Neural progenitor cell (in vitro differentiated cells): ENCODE results near the gene EVPLL. TPM values are rescaled to one million over a fixed set of nuclear protein-coding genes. Genes with fewer than 3 reads are reported as not detected.

Experiments
- DNase-seq: peaks from one replicate; pipeline ENCODE4 v3.0.0-alpha.2; 2016; ENCODE audit warnings: low spot score
- H2AFZ ChIP-seq: fragments of 200-600 bp; sonication (generic); replicated peaks from 2 replicates; pipeline ENCODE4 v1.6.1; 2016; ENCODE audit warnings: antibody characterized with exemption
- H3F3A ChIP-seq: fragments of 200-600 bp; sonication (generic); 2 replicates; pipeline ENCODE4 v1.6.1; 2016; ENCODE audit warnings: antibody characterized with exemption, low read depth
- H3K27ac ChIP-seq: fragments of 200-600 bp; sonication (generic); 2 replicates; pipeline ENCODE4 v1.5.1; 2016; ENCODE audit warnings: mild to moderate bottlenecking
- H3K27me3 ChIP-seq: fragments of 200-600 bp; sonication (generic); 2 replicates; pipeline ENCODE4 v1.6.1; 2016; ENCODE audit warnings: mild to moderate bottlenecking, moderate library complexity
- H3K36me3 ChIP-seq: fragments of 200-600 bp; sonication (generic); 2 replicates; pipeline ENCODE4 v1.5.1; 2016
- H3K4me1 ChIP-seq: fragments of 200-600 bp; sonication (generic); 2 replicates; pipeline ENCODE4 v1.6.1; 2016; ENCODE audit warnings: mixed run types
- H3K4me2 ChIP-seq: fragments of 200-600 bp; sonication (generic); 2 replicates; pipeline ENCODE4 v1.6.1; 2016
- H3K4me3 ChIP-seq: fragments of 200-600 bp; sonication (generic); 2 replicates; pipeline ENCODE4 v1.5.1; 2016
- H3K79me2 ChIP-seq: fragments of 200-600 bp; sonication (generic); 2 replicates; pipeline ENCODE4 v1.6.1; 2016; ENCODE audit warnings: low read depth
- H3K9ac ChIP-seq: fragments of 200-600 bp; sonication (generic); 2 replicates; pipeline ENCODE4 v1.6.1; 2016
- H3K9me3 ChIP-seq: fragments of 200-600 bp; sonication (generic); 2 replicates; pipeline ENCODE4 v1.5.1; 2016; ENCODE audit warnings: low read depth
- H4K20me1 ChIP-seq: fragments of 200-600 bp; sonication (generic); 2 replicates; pipeline ENCODE4 v1.6.1; 2016; ENCODE audit warnings: low read depth
- H3K27ac Mint-ChIP-seq: 3 replicates; pipeline ENCODE4 v1.8.0; 2021; ENCODE audit warnings: mixed read lengths
- H3K27me3 Mint-ChIP-seq: 2 replicates; pipeline ENCODE4 v1.8.0; 2022; ENCODE audit warnings: low read depth, mild to moderate bottlenecking, inconsistent platforms, moderate library complexity, mixed read lengths; ENCODE audit not compliant: insufficient read depth
- H3K36me3 Mint-ChIP-seq: 3 replicates; pipeline ENCODE4 v1.8.0; 2021; ENCODE audit warnings: mixed read lengths
- H3K4me1 Mint-ChIP-seq: 3 replicates; pipeline ENCODE4 v1.8.0; 2021; ENCODE audit warnings: mixed read lengths
- H3K4me3 Mint-ChIP-seq: 3 replicates; pipeline ENCODE4 v1.8.0; 2021; ENCODE audit warnings: mild to moderate bottlenecking, moderate library complexity, mixed read lengths
- H3K9me3 Mint-ChIP-seq: 3 replicates; pipeline ENCODE4 v1.8.0; 2020; ENCODE audit warnings: mixed read lengths
- EZH2 ChIP-seq: fragments of 200-600 bp; sonication (generic); IDR thresholded peaks from 2 replicates; pipeline ENCODE4 v1.6.1; 2017; ENCODE audit warnings: antibody characterized with exemption, mild to moderate bottlenecking, moderate library complexity
- EZH2phosphoT487 ChIP-seq: fragments of 200-600 bp; sonication (generic); IDR thresholded peaks from 2 replicates; pipeline ENCODE4 v1.6.1; 2017; ENCODE audit warnings: antibody characterized with exemption
- total RNA-seq: library from RNA; depleted of rRNA; stranded (reverse); fragments of >200 nt; gene quantifications from 2 replicates; pipeline ENCODE4 v1.2.3, GENCODE V29; 2015; ENCODE audit warnings: low replicate concordance
- TF ChIP-seq, protein P1 (sequence below): fragments of 200-600 bp; sonication (generic); IDR thresholded peaks from 2 replicates; pipeline ENCODE4 v1.5.1; 2017; ENCODE audit warnings: antibody characterized with exemption, mild to moderate bottlenecking

EVPLL gene
- total RNA-seq, 1 donor from 2014 or later = not detected

DNA sequence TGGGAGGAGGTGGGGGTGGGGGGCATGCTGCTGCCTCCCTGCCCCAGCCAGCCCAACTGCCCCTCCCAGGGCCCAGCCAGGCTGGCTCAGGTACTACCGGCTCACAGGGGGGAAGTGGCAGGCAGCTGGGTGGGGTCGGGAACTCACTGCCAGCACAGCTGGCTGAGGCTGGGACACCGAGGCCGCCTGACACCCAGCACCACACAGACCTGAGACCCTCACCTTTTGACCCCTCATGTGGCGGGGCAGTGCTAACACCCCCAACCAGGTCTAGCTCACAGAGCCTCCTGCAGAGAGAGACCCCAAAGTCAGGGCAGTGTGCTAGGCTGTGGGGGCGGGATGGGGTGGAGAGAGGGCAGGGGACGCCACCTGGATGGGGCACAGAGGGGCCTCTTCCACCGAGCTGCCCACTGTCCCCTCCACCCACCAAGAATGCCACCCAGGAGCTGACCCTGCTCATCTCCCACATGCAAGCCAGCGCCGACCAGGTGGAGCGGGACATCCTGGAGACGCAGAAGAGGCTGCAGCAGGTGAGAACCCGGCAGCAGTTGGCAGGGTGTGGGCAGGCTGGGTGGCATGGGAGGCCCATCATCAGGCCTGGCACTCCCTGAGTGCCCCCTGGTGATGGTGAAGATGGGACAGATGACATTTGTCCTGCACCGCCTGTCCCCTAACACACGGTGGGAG lies 3.0 kb downstream of the EVPLL start:
- no peak overlapping the region for H2AFZ ChIP-seq
- H3K4me1 Mint-ChIP-seq = no peaks in the 10 kb centered on the region
- H3K9me3 Mint-ChIP-seq = no peaks in the 10 kb centered on the region

DNA sequence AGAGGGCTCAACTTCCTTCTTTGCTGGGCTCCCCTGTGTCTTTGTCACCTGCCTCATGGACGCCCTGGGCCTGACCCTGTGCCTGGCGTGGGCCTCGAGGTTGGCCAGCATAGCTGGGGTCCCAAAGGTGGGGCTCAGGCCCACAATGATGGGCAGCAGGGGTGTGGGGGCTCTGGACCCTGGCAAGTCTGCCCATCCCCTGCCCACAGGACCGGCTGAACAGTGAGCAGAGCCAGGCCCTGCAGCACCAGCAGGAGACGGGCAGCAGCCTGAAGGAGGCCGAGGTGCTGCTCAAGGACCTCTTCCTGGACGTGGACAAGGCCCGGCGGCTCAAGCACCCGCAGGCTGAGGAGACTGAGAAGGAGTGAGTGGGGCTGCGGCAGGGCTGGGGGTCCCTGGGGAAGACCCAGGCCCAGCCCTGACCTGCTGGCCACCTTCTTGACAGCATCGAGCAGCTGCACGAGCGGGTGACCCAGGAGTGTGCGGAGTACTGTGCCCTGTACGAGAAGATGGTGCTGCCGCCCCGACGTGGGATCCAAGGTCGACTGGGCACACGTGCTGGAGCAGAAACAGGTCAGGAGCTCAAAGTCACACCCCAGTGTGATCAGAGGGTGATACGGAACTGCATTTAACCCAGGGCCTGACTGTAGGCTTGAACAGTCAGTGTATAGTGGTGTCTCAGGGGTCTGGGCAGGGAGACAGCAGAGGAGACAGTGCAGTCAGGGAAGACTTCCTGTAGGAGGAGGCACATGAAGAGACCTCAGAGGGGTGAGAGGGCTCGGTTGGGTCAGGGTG lies 3.8 kb downstream of the EVPLL start:
- Histone ChIP-seq H3K4me3 (no peak overlapping the region), H3K36me3 (no peaks in the 10 kb centered on the region), H3K9me3 (no peaks in the 10 kb centered on the region), H3K79me2 (no peaks in the 10 kb centered on the region), H3F3A (no peaks in the 10 kb centered on the region), H3K4me2 (no peak overlapping the region), H3K27ac (no peak overlapping the region), H3K4me1 (no peaks in the 10 kb centered on the region), H3K9ac (no peak overlapping the region), H3K27me3 (no peaks in the 10 kb centered on the region), H4K20me1 (no peaks in the 10 kb centered on the region), H2AFZ (no peak overlapping the region)
- Mint-ChIP-seq H3K27me3 (peaks cover 2% of the 10 kb centered on the region), H3K4me3 (peak overlapping the region; percentile 2), H3K4me1 (no peaks in the 10 kb centered on the region), H3K9me3 (no peaks in the 10 kb centered on the region), H3K36me3 (no peaks in the 10 kb centered on the region), H3K27ac (peak overlapping the region; percentile 18)
- no peak for TF ChIP-seq EZH2
- TF ChIP-seq, protein P1, sequence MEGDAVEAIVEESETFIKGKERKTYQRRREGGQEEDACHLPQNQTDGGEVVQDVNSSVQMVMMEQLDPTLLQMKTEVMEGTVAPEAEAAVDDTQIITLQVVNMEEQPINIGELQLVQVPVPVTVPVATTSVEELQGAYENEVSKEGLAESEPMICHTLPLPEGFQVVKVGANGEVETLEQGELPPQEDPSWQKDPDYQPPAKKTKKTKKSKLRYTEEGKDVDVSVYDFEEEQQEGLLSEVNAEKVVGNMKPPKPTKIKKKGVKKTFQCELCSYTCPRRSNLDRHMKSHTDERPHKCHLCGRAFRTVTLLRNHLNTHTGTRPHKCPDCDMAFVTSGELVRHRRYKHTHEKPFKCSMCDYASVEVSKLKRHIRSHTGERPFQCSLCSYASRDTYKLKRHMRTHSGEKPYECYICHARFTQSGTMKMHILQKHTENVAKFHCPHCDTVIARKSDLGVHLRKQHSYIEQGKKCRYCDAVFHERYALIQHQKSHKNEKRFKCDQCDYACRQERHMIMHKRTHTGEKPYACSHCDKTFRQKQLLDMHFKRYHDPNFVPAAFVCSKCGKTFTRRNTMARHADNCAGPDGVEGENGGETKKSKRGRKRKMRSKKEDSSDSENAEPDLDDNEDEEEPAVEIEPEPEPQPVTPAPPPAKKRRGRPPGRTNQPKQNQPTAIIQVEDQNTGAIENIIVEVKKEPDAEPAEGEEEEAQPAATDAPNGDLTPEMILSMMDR = no peak
- TF ChIP-seq EZH2phosphoT487 = no peak
- no peak for DNase-seq

More for the DNA sequence above, 3.0 kb downstream of the EVPLL start:
- H3F3A ChIP-seq = no peaks in the 10 kb centered on the region
- H3K79me2 ChIP-seq = no peaks in the 10 kb centered on the region
- Mint-ChIP-seq H3K27me3 (peaks cover 2% of the 10 kb centered on the region), H3K27ac (no peak overlapping the region), H3K4me3 (no peak overlapping the region), H3K36me3 (no peaks in the 10 kb centered on the region)
- H3K4me2 ChIP-seq = no peak overlapping the region
- no peak overlapping the region for H3K9ac ChIP-seq
- no peaks in the 10 kb centered on the region for H3K4me1 ChIP-seq
- no peak overlapping the region for H3K27ac ChIP-seq
- H3K4me3 ChIP-seq = no peak overlapping the region
- no peaks in the 10 kb centered on the region for H3K27me3 ChIP-seq
- H3K36me3 ChIP-seq = no peaks in the 10 kb centered on the region
- TF ChIP-seq EZH2phosphoT487 = no peak
- no peak for TF ChIP-seq EZH2
- TF ChIP-seq, protein P1 = no peak
- DNase-seq = no peak
- no peaks in the 10 kb centered on the region for H3K9me3 ChIP-seq
- no peaks in the 10 kb centered on the region for H4K20me1 ChIP-seq

DNA sequence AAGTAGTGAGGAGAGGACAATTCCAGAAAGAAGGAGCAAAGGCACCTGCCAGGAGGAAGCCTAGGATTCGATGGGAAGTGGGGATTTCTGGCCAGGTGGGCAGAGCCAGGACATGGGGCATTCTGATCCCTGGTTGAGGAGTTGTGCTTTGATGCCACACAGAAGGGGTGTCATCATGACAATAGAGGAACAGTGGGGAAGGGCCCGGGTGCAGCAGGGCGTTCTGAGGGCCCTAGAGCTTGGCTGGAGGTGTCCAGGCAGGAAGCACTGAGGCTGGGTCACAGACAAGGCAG lies 4.3 kb downstream of the EVPLL start:
- Mint-ChIP-seq H3K4me3 (peak overlapping the region; percentile 2), H3K36me3 (no peaks in the 10 kb centered on the region), H3K4me1 (no peaks in the 10 kb centered on the region), H3K27ac (peak overlapping the region; percentile 18), H3K9me3 (no peaks in the 10 kb centered on the region), H3K27me3 (peaks cover 2% of the 10 kb centered on the region)
- no peaks in the 10 kb centered on the region for H3K9me3 ChIP-seq
- no peak for TF ChIP-seq EZH2phosphoT487
- TF ChIP-seq, protein P1 = no peak
- TF ChIP-seq EZH2 = no peak
- H2AFZ ChIP-seq = no peak overlapping the region
- H3K4me1 ChIP-seq = no peaks in the 10 kb centered on the region
- H3K27ac ChIP-seq = no peak overlapping the region
- H3F3A ChIP-seq = no peaks in the 10 kb centered on the region
- no peaks in the 10 kb centered on the region for H3K79me2 ChIP-seq
- H3K4me2 ChIP-seq = no peak overlapping the region
- H3K27me3 ChIP-seq = no peaks in the 10 kb centered on the region
- DNase-seq = no peak
- no peaks in the 10 kb centered on the region for H3K36me3 ChIP-seq
- H3K4me3 ChIP-seq = no peak overlapping the region
- H3K9ac ChIP-seq = no peak overlapping the region
- no peaks in the 10 kb centered on the region for H4K20me1 ChIP-seq
